ENCODE measurements around the gene PLEKHG3.

PLEKHG3 gene

GRCh38 chr14:64731141-64731581 lies 26.9 kb downstream of the PLEKHG3 start:
- DNase-seq (ENCODE audit: insufficient read length, low spot score), result no peak
- TF ChIP-seq POLR2A (IDR thresholded peaks at IDR 0.05; ENCODE audit: low read depth, low read length), result no peak
- no peak for FAIRE-seq

DNA sequence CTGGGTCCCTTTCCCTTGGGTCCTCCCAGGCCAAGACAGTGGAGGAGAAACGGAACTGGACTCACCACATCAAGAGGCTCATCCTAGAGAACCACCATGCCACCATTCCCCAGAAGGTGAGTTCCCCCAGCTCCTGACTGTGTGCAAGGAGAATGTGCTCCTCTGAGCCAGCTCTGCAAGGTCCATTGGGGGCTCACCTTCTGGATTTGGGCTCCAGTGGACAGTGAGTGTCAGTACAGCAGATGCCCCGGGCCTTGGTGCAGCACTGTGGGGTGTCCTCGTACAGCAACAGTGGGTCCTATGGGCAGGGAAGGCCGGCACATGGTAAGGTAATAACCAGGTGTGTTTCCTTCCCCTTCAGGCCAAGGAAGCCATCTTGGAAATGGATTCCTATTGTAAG lies 27.8 kb downstream of the PLEKHG3 start:
- TF ChIP-seq POLR2A (IDR thresholded peaks at IDR 0.05; ENCODE audit: low read depth, low read length), result no peak
- FAIRE-seq (no peak), DNase-seq (ENCODE audit: insufficient read length, low spot score) (no peak)

GRCh38 chr14:64732536-64733120 lies 28.4 kb downstream of the PLEKHG3 start:
- FAIRE-seq (no peak), DNase-seq (ENCODE audit: insufficient read length, low spot score) (no peak)
- TF ChIP-seq POLR2A (IDR thresholded peaks at IDR 0.05; ENCODE audit: low read depth, low read length), result no peak

GRCh38 chr14:64733321-64733720 lies 29.1 kb downstream of the PLEKHG3 start:
- no peak for FAIRE-seq
- TF ChIP-seq POLR2A (IDR thresholded peaks at IDR 0.05; ENCODE audit: low read depth, low read length), result no peak
- DNase-seq (ENCODE audit: insufficient read length, low spot score), result no peak

DNA sequence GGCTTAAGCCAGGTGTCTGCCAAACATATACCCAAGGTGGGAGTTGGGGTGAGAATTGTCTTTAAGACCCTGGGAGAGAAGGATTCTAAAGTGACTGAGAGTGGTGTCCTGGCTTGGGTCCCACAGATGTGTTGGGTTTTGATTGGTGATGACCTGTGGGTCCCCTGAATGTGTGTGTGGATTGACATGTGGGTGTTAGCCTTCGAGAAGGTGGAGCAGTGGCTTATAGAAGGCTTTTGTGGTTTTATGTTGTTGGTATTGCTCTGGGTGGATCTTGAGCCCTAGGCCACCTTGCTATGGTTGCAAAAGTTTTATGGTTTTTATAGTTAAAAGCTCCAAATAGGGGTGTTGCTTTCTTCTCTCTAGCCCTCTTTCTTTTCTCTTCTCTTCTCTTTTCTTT lies 29.7 kb downstream of the PLEKHG3 start:
- TF ChIP-seq POLR2A (IDR thresholded peaks at IDR 0.05; ENCODE audit: low read depth, low read length), result no peak
- FAIRE-seq, result no peak
- no peak for DNase-seq (ENCODE audit: insufficient read length, low spot score)

- no peak for DNase-seq (ENCODE audit: insufficient read length, low spot score)
- TF ChIP-seq POLR2A (IDR thresholded peaks at IDR 0.05; ENCODE audit: low read depth, low read length), result no peak
- FAIRE-seq, result no peak
These were observed 30.8 kb downstream of the PLEKHG3 start for GRCh38 chr14:64734990-64735389.

DNA sequence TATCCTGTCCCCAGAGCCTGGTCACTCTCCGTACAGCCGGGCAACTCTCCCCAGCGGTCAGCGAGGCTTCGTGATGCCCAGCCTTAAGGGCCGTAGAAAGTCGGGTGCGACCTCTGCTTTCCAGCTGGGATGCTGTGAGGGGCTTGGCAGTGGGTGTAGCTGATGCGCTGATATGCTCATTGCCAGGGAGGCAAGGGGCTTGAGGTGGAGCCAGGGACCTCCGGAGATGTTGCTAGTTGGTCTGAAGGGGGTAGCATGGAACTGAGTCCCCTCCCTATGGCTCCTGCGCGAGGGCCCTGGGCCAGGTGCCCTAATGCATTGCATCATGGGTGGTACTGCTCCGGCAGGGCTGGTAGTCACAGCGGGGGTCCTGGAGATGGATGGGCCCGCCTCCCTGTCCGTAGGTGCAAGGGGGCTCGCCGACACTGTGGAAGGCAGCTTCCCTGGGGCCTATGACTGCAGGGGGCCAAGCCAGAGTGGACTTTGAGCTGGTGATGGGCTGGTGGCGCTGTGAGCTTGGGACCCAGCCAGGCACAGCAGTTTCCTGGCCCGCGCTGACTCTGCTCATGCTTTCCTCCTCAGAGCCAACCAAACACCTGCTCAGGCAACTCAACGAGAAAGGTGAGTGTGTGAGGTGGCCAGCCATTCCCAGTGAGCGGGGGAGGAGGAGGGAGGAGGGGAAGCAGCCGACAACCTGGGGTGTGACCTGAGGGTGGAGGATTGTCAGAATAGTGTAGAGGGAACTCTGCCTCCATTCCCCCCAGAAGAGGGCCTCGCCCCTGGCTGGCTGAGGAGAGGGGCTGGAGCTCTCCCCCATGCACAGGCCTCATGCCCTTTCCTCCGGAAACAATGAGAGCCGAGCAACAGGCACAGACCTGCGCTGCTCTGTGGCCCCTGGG lies 32.3 kb downstream of the PLEKHG3 start:
- TF ChIP-seq POLR2A (IDR thresholded peaks at IDR 0.05; ENCODE audit: low read depth, low read length), result no peak
- DNase-seq (ENCODE audit: insufficient read length, low spot score) (no peak), FAIRE-seq (no peak)

GRCh38 chr14:64737391-64738280 lies 33.4 kb downstream of the PLEKHG3 start:
- FAIRE-seq, result no peak
- DNase-seq (ENCODE audit: insufficient read length, low spot score), result no peak
- TF ChIP-seq POLR2A (IDR thresholded peaks at IDR 0.05; ENCODE audit: low read depth, low read length), result no peak

DNA sequence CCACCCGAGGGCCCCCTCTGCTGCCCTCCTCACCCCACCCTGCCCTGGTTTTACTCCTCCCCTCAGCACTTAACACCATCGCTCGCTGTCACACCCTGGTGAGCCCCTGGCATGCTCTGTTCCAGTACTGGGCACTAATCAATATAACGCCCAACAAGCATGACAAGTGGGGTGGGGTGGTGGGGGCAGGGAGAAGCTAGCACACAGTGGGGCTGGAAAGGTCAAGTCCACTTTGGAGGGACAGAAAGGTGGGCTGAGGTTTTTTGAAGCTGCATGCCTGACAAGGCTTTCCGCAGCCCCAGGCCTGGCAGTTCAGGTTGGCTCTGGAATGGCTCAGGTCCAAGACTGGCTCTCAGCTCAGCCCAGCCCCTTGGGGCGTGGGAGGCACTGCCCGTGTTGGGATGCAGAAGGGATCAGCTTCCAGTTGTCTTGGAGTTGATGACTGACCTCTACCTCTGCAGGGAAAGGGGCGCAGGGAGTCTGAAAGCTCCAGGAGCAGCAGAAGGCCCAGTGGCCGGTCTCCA lies 34.1 kb downstream of the PLEKHG3 start:
- TF ChIP-seq POLR2A (IDR thresholded peaks at IDR 0.05; ENCODE audit: low read depth, low read length), result no peak
- FAIRE-seq (no peak), DNase-seq (ENCODE audit: insufficient read length, low spot score) (no peak)

DNA sequence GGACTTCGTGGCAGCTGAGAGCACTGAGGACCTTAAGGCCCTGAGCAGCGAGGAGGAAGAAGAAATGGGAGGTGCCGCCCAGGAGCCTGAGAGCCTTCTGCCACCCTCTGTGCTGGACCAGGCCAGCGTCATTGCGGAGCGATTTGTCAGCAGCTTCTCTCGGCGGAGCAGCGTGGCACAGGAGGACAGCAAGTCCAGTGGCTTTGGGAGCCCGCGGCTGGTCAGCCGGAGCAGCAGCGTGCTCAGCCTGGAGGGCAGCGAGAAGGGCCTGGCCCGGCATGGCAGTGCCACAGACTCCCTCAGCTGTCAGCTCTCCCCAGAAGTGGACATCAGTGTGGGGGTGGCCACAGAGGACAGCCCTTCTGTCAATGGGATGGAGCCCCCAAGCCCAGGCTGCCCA lies 37.0 kb downstream of the PLEKHG3 start:
- DNase-seq (ENCODE audit: insufficient read length, low spot score), result no peak
- no peak for TF ChIP-seq POLR2A (IDR thresholded peaks at IDR 0.05; ENCODE audit: low read depth, low read length)
- no peak for FAIRE-seq

- DNase-seq (ENCODE audit: insufficient read length, low spot score) (no peak), FAIRE-seq (no peak)
- no peak for TF ChIP-seq POLR2A (IDR thresholded peaks at IDR 0.05; ENCODE audit: low read depth, low read length)
These were observed 37.7 kb downstream of the PLEKHG3 start for GRCh38 chr14:64741961-64742360.

- DNase-seq (ENCODE audit: insufficient read length, low spot score) (no peak), FAIRE-seq (no peak)
- TF ChIP-seq POLR2A (IDR thresholded peaks at IDR 0.05; ENCODE audit: low read depth, low read length), result no peak
These were observed 38.8 kb downstream of the PLEKHG3 start for GRCh38 chr14:64743061-64743460.

DNA sequence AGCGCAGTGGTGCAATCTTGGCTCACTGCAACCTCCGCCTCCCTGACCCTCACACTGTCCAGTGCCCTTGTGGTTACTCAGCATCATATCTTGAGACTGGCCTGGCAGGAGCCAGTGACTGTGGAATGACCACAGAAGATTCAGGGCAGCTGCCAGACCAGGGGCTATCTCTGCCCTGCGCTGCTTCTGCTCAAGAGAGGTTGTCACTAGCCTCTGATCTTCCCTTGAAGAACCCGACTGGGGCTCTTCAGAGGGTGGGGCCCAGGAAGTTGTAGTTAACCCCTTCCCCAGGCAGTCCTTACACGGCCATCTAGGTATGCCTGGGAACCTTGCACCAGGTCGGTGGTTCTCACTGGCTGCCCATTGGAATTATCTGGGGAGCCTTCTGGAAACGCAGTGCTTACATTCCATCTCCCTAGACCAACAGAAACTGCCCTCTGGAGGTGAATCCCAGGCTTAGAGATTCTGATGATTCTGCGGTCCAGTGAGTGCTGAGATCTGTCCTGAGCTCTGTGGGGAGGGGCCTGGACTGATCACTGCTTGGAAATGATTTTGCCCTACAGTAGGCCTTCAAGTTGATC lies 41.4 kb downstream of the PLEKHG3 start:
- FAIRE-seq (no peak), DNase-seq (ENCODE audit: insufficient read length, low spot score) (no peak)
- TF ChIP-seq POLR2A (IDR thresholded peaks at IDR 0.05; ENCODE audit: low read depth, low read length), result no peak
